Activated T-cell treated with anti-CD3 and anti-CD28 coated beads for 48 hours (primary cell): ENCODE measurements around the gene CD300LG.
"Not testable (repeated sequence)": the region's sequence is repeated elsewhere in the genome, so short reads cannot be mapped to it uniquely, and the experiment has no call there.

Experiments
- DNase-seq: peaks from one replicate; pipeline ENCODE4 v3.0.0-alpha.2; 2020; ENCODE audit warnings: low read depth

The CD300LG gene

GRCh38 chr17:43825567-43825966 is 21.4 kb upstream of the CD300LG start:
- DNase-seq, result no peak

- no peak for DNase-seq
Measured at GRCh38 chr17:43826206-43826605, 20.8 kb upstream of the CD300LG start.

DNA sequence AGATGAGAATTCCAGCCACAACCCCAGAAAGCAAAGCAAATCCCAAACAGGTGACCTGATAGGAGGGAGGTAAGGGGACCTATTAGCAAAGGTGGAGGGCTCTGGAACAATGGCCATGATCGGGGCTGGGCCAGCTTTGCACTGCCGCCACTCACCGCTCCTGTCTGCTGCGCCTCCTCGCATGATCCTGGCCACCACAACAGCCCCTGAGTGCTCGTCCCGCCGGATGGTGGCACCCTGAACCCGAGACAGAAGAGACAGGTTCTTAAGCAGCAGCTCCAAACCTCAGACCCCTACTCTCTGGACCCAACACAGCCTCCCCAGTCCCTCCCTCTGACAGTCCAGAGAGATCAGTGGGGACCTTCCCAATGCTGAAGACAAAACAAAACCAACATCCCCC is 19.4 kb upstream of the CD300LG start:
- DNase-seq, result no peak

DNA sequence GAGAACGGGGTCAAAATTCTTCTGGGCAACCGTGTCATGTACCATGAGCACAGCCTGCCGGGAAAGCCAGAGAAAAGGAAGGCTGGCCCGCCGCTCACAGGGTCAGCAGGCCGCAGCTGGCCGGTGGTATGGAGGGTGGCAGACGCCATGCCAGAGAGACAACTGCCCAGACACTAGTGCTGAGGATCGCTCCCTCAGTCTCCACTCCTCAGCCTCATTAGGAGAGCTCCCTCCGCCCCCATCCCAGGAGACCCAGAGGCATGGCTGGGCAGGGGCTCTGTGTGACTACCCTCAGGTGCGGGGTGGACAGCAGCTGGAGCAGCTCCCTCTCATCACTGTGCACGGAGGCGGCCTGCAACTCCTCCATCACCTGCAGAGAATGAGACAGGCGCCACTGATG is 17.2 kb upstream of the CD300LG start:
- no peak for DNase-seq

GRCh38 chr17:43830510-43831140 is 16.4 kb upstream of the CD300LG start:
- no peak for DNase-seq

- no peak for DNase-seq
Measured at GRCh38 chr17:43831633-43832032, 15.3 kb upstream of the CD300LG start.

DNA sequence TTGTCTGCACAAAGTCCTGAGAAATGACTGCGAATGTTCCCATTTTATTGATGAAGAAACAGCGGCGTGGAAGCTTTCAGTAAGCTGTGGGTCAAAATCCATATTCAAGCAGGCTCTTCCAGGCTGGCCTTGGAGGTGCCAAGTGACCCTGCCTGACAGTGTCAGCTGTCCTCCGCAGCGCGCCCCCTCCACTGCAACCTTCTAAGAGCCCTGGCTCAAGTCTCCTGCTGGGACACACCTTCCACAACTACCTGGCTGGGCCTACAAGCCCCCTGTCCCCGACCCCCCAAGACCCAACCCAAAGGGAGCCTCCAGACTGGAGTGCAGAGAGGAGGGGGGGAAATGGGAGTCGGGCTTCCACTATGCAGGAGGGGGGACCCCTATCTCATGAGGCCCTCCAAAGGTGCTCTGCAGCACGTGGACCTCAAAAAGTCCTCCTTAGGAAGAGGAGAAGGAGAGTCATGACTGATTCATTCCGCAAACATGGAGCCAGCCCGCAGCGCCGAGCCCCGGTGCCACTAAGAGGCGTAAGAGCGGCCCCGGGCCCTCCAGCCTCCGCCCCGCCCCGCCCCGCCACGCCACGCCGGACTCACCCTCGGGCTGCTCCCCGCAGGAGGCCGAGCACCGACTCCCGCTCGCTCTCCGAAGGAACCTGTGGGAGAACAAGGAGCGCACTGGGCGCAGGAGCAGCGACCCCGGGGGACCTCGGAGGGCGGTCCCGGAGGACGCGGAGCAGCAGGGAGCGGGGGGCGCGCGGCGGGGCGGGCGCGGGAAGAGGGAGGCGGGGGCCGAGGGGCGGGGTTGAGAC is 14.6 kb upstream of the CD300LG start:
- DNase-seq, result peak; percentile 12

DNA sequence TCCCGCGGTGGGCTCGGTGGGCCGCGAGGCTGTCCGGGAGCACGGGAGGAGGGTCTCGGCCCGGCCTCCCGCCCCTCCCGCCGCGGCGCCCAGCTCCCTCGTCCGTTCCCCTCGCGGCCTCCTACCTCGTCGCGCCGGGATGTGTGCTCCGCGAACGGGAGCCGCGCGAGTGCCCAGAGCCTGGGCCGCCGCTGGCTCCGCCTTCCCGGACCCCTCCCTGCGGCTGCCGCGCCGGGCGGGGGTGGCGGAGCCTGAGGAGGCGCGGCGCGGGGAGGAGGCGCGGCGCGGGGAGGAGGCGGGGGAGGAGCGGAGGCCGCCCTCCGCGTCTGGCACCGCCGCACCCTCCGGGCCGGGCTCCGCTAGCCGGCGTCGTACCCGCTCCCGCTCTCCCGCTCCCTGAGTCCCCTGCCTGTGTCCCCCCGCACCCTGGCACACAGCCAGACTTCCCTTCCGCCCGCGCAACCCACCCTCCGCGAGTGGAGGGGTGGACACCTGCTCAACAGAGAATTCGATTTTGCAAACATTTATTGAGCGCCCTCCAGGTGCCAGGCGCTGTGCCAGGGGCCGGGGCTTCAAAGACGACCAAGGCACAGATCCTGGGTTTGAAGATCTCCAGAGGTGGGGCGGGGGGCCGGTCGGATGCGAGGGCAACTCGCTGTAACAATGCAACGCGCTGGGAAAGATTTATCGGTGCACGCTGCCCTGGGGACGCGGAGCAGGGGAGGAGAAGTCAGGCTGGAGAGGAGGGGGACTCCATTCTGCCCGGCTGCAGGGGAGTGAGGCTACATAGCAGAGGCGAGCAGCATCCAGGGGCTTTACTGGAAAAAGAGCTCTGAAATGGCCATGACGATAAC is 13.8 kb upstream of the CD300LG start, which contains the start of gene MPP3:
MPP3 (minus strand) TSS at position 171 of the 854 bp plus-strand sequence. CDS start 1,240 bp downstream, outside the sequence.
- peak; percentile 29 for DNase-seq

DNA sequence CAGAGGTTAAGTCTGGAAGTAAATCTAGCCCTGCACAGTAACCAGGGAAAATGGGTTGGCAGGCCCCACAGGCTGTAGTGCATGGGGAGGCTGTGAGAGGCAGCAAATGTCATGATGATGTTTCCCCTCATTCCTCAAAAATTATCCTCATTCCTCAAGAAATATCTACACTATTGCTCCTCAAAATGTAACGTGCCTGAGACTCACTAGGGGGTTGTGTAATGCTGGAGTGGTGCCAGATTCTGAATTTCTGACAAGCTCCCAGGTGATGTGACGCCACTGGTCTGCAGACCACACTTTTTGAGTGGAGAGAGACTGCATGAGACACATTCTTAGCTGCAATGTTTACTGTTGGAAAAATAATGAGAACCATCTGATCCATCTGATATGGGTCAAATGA is 12.9 kb upstream of the CD300LG start:
- no peak for DNase-seq

DNA sequence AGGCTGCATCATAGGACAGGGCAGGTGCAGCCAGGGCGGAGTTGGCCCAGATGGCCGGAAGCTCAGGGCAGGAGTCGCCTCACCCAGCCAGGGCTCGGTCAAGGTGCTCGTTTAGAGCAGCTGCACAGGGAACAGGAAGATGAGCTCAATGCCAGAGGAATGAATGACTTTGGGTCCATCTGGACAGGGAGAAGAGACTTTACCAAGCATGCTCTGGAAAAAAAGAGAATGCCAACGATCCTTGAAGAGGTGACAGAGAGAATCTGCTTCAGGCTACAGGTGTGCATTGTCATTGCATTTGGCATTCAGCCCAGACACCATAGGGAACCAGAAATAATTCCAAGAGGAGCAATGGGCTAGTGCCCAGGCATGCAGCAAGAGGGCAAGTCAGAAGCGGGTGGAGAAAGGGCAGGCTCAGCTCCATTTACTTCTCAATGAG is 7.3 kb upstream of the CD300LG start:
- no peak for DNase-seq

DNA sequence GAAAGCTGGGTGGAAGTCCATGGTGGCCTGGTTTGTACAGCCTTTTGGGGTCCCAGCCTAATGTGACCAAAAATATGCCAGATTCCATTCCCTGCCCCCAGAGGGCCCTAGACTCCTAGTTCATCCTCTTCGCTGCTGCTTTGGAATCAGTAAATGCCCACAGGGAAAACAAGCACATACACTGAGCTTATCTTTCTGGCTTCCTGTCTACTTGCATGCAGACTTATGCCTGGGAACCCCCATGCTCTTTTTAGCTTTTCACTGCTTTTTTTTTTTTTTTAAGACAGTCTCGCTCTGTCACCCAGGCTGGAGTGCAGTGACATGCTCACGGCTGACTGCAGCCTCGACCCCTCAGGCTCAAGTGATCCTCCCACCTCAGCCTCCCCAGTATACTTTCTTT is 6.2 kb upstream of the CD300LG start:
- no peak for DNase-seq

- DNase-seq, result no peak
Measured at GRCh38 chr17:43841282-43841681, 5.7 kb upstream of the CD300LG start.

GRCh38 chr17:43842091-43842974 is 4.6 kb upstream of the CD300LG start:
- not testable (repeated sequence) for DNase-seq

GRCh38 chr17:43842975-43843325 is 4.0 kb upstream of the CD300LG start:
- no peak for DNase-seq

DNA sequence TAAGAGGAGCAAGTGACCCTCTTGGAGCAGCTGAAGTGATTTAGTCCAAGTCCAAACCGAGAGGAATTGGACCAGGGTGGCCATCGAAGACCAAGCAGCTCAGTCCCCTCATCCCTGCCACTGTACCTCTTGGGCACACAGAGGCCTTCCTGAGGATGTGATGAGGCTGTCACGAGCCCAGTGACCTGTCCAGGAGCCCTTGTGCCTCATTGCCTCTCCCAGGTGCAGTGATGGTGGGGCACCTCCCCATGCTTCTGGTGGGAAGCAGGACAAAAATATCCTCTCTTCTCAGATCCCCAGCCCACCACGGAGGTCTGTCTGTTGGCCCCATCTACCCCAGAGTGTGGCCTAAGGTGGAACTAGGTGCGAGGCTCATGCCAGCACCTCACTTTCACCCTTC is 2.7 kb upstream of the CD300LG start:
- DNase-seq, result no peak

- DNase-seq, result no peak
Measured at GRCh38 chr17:43845766-43846165, 1.2 kb upstream of the CD300LG start.

DNA sequence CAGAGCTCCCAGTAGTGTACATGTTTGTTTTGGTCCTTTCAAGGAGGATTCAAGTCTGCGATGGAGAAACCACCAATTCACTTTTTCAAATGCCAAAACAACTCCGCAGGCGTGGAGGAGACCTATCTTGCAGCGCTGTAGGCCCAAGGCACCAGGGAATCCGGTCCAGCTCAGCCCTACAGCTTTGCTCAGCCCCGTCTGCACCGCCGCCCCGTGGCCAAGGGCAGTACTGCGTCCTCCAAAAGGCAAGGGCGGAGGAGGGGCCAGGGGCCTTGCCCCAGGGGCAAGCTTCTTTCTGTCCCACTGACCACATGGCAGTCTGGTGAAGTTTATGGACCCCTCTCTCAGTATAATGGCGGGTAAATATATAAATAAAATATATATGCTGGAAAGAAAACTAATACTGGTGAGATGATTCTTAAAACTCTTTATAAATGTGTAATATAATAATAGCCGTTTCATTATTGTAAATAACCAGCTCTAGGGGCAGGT is 709 bp upstream of the CD300LG start:
- DNase-seq, result peak; percentile 78

GRCh38 chr17:43848601-43849000 is 1.6 kb downstream of the CD300LG start:
- no peak for DNase-seq

DNA sequence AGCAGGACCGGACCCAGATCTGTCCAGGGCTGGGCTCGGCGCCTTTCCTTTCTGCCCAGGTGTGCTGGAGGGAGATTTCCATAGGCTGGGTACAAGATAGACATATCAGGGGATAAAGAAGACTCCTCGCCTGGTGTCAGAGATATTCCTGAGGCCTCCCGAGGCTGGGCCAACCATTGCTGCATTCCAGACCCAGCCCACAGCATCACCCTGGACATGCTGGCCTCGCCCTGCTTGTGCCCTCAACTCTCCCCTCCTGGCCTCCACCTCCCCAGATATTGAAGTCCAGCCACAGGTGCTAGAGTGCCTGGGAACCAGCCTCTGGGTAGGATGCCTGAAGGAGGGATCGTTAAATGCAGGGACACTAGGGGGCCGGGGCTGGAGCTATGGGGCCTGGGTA is 2.1 kb downstream of the CD300LG start:
- no peak for DNase-seq

GRCh38 chr17:43852571-43852970 is 5.6 kb downstream of the CD300LG start:
- no peak for DNase-seq

DNA sequence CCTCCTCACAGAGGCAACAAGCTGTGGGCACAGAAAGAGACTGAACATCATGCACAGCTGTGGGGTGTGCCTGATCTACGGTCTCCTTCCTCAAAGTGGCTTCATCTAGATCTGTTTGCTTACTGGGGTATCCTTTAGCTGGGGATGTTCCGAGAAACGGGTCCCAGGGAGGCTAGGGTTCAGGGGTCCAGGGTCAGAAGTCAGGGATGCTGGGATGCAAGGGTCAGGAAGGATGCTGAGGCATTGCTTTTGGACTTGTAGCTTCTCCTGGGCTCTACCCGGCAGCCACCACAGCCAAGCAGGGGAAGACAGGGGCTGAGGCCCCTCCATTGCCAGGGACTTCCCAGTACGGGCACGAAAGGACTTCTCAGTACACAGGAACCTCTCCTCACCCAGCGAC is 6.6 kb downstream of the CD300LG start:
- DNase-seq, result no peak

- DNase-seq, result no peak
Measured at GRCh38 chr17:43854498-43854897, 7.5 kb downstream of the CD300LG start.
